Measurements from ENCODE around the gene TBC1D22A. TPM values are rescaled to one million over a fixed set of nuclear protein-coding genes. Genes with fewer than 3 reads are reported as not detected.

The TBC1D22A gene
- total RNA-seq, 2 experiments from 2014 or later, result 22.3 to 43.9 TPM

- ChIA-PET POLR2A (no interaction called here), CTCF (ENCODE audit: unreplicated experiment) (no interaction called here)
These were observed 107.5 kb downstream of the TBC1D22A start for GRCh38 chr22:46869831-46870441.

GRCh38 chr22:46871826-46872225, 109.4 kb downstream of the TBC1D22A start:
- H3K27ac ChIP-seq (ENCODE audit: low read depth, low read length, poor library complexity, severe bottlenecking), result no peak overlapping the region
- H4K20me1 ChIP-seq (ENCODE audit: insufficient read depth, low read length), result peaks cover 6% of the 10 kb centered on the region; the same call in 1 of the 2 replicates
- no peaks in the 10 kb centered on the region for H3K79me2 ChIP-seq (ENCODE audit: insufficient read depth, low read depth, low read length)
- H3K9me3 ChIP-seq (ENCODE audit: low read length), result no peaks in the 10 kb centered on the region
- BruUV-seq (replicated peaks), result no TSS peak
- no peaks in the 10 kb centered on the region for H3K36me3 ChIP-seq (ENCODE audit: insufficient read depth, low read length)
- CTCF ChIA-PET (ENCODE audit: unreplicated experiment), result no interaction called here
- H3K4me1 ChIP-seq (ENCODE audit: insufficient read depth, low read length, poor library complexity, severe bottlenecking), result no peaks in the 10 kb centered on the region
- POLR2A ChIA-PET, result no interaction called here
- DNase-seq (ENCODE audit: low spot score), result no peak
- no peaks in the 10 kb centered on the region for H3K9me2 ChIP-seq (ENCODE audit: insufficient read depth, low read length)
- H3K4me2 ChIP-seq (ENCODE audit: low read length), result no peak overlapping the region
- TF ChIP-seq EZH2phosphoT487 (IDR thresholded peaks at IDR 0.05; ENCODE audit: borderline replicate concordance, low read depth, low read length), result no peak
- TF ChIP-seq, protein P1, sequence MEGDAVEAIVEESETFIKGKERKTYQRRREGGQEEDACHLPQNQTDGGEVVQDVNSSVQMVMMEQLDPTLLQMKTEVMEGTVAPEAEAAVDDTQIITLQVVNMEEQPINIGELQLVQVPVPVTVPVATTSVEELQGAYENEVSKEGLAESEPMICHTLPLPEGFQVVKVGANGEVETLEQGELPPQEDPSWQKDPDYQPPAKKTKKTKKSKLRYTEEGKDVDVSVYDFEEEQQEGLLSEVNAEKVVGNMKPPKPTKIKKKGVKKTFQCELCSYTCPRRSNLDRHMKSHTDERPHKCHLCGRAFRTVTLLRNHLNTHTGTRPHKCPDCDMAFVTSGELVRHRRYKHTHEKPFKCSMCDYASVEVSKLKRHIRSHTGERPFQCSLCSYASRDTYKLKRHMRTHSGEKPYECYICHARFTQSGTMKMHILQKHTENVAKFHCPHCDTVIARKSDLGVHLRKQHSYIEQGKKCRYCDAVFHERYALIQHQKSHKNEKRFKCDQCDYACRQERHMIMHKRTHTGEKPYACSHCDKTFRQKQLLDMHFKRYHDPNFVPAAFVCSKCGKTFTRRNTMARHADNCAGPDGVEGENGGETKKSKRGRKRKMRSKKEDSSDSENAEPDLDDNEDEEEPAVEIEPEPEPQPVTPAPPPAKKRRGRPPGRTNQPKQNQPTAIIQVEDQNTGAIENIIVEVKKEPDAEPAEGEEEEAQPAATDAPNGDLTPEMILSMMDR (conservative IDR thresholded peaks at IDR 0.05; ENCODE audit: low read length), result no peak
- intact Hi-C loops (cut with micrococcal nuclease; ENCODE audit: unreplicated experiment), result no loop called here
- no peak overlapping the region for H3K4me3 ChIP-seq (ENCODE audit: low read depth, low read length, poor library complexity, severe bottlenecking)
- no peak overlapping the region for H2AFZ ChIP-seq (ENCODE audit: low read length)

More at GRCh38 chr22:46869831-46870441, 107.5 kb downstream of the TBC1D22A start:
- Histone ChIP-seq H3K9me2 (ENCODE audit: insufficient read depth, low read length) (no peaks in the 10 kb centered on the region), H3K4me3 (ENCODE audit: low read depth, low read length, poor library complexity, severe bottlenecking) (no peak overlapping the region), H2AFZ (ENCODE audit: low read length) (no peak overlapping the region), H3K4me1 (ENCODE audit: insufficient read depth, low read length, poor library complexity, severe bottlenecking) (no peaks in the 10 kb centered on the region), H3K9me3 (ENCODE audit: low read length) (no peaks in the 10 kb centered on the region), H3K27ac (ENCODE audit: low read depth, low read length, poor library complexity, severe bottlenecking) (no peak overlapping the region), H4K20me1 (ENCODE audit: insufficient read depth, low read length) (peaks cover 6% of the 10 kb centered on the region; the same call in 1 of the 2 replicates), H3K79me2 (ENCODE audit: insufficient read depth, low read depth, low read length) (no peaks in the 10 kb centered on the region), H3K4me2 (ENCODE audit: low read length) (no peak overlapping the region), H3K36me3 (ENCODE audit: insufficient read depth, low read length) (no peaks in the 10 kb centered on the region; the same call in 1 of the 2 replicates)
- TF ChIP-seq EZH2phosphoT487 (IDR thresholded peaks at IDR 0.05; ENCODE audit: borderline replicate concordance, low read depth, low read length), result no peak
- TF ChIP-seq, protein P1 (conservative IDR thresholded peaks at IDR 0.05; ENCODE audit: low read length), result no peak
- intact Hi-C loops (cut with micrococcal nuclease; ENCODE audit: unreplicated experiment), result no loop called here
- no peak for DNase-seq (ENCODE audit: low spot score)
- no TSS peak for BruUV-seq (replicated peaks)

DNA sequence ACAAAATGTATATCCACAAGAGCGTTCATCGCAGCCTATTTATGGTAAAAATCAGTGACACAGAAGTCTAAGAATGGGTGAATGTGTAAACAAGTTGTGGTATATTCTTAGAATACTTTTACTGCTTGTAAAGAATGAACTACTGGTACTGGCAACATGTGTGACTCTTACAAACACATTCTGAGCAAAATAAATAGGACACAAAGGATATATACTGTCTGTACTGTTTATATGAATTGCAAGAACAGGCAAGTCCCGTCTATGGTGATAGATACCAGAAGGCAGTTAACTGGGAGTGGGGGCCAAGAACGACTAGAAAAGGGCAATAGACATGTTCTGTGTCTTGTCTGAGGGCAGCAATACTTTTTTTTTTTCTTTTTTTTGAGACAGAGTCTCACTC, 112.6 kb downstream of the TBC1D22A start:
- Histone ChIP-seq H4K20me1 (ENCODE audit: insufficient read depth, low read length) (no peaks in the 10 kb centered on the region), H3K79me2 (ENCODE audit: insufficient read depth, low read depth, low read length) (no peaks in the 10 kb centered on the region), H3K36me3 (ENCODE audit: insufficient read depth, low read length) (no peaks in the 10 kb centered on the region), H3K4me2 (ENCODE audit: low read length) (no peak overlapping the region), H2AFZ (ENCODE audit: low read length) (no peak overlapping the region), H3K4me1 (ENCODE audit: insufficient read depth, low read length, poor library complexity, severe bottlenecking) (no peaks in the 10 kb centered on the region), H3K4me3 (ENCODE audit: low read depth, low read length, poor library complexity, severe bottlenecking) (no peak overlapping the region), H3K27ac (ENCODE audit: low read depth, low read length, poor library complexity, severe bottlenecking) (no peak overlapping the region), H3K9me3 (ENCODE audit: low read length) (no peaks in the 10 kb centered on the region), H3K9me2 (ENCODE audit: insufficient read depth, low read length) (no peaks in the 10 kb centered on the region)
- ChIA-PET CTCF (ENCODE audit: unreplicated experiment) (no interaction called here), POLR2A (interaction anchor here (0.7 kb wide), 1 partner anchor 208 kb away, joined by 5 read pairs; no protein-coding TSS in a partner anchor)
- no peak for TF ChIP-seq EZH2phosphoT487 (IDR thresholded peaks at IDR 0.05; ENCODE audit: borderline replicate concordance, low read depth, low read length)
- TF ChIP-seq, protein P1 (conservative IDR thresholded peaks at IDR 0.05; ENCODE audit: low read length), result no peak
- intact Hi-C loops (cut with micrococcal nuclease; ENCODE audit: unreplicated experiment), result no loop called here
- DNase-seq (ENCODE audit: low spot score), result no peak
- BruUV-seq (replicated peaks), result no TSS peak

Measured in OCI-LY7 (cell line).